Heart left ventricle (tissue), 16 donors: ENCODE measurements around the gene SULT2B1. TPM values are rescaled to one million over a fixed set of nuclear protein-coding genes. Genes with fewer than 3 reads are reported as not detected.

ENCODE experiments used
- ATAC-seq, 4 donors: fragments of 200-7000 bp; cut with Tn5 transposase; one replicate each; pipeline ENCODE4 v1.9.1; 2020 to 2022; ENCODE audit warnings: moderate library complexity in 4 of 4, mild to moderate bottlenecking in 3 of 4, moderate number of reproducible peaks in 1 of 4
- DNase-seq, 5 donors: peaks; one replicate each; pipeline ENCODE4 v3.0.0-alpha.2; 2020
- H3K27ac ChIP-seq, 12 donors: fragments of 200-600 bp; sonication (generic) in 4 of 12; one replicate each; pipeline versions ENCODE4 v1.5.0 to v1.8.0; 2016 to 2022; ENCODE audit warnings: mild to moderate bottlenecking in 2 of 12
- H3K27me3 ChIP-seq, 9 donors: fragments of 200-600 bp; sonication (generic) in 2 of 9; one replicate each; pipeline versions ENCODE4 v1.5.1 to v1.8.0; 2016 to 2022; ENCODE audit warnings: mild to moderate bottlenecking in 3 of 9
- H3K36me3 ChIP-seq, 9 donors: fragments of 200-600 bp; sonication (generic) in 2 of 9; one replicate each; pipeline versions ENCODE4 v1.5.0 to v1.8.0; 2018 to 2022; ENCODE audit warnings: mild to moderate bottlenecking in 2 of 9
- H3K4me1 ChIP-seq, 12 donors: fragments of 200-600 bp; sonication (generic) in 4 of 12; one replicate each; pipeline versions ENCODE4 v1.5.0 to v1.8.0; 2016 to 2022; ENCODE audit warnings: mild to moderate bottlenecking in 3 of 12
- H3K4me3 ChIP-seq, 12 donors: fragments of 200-600 bp; sonication (generic) in 4 of 12; one replicate each; pipeline versions ENCODE4 v1.5.0 to v1.8.0; 2017 to 2022; ENCODE audit warnings: mild to moderate bottlenecking in 9 of 12, moderate library complexity in 4 of 12
- H3K9me3 ChIP-seq, 12 donors: fragments of 200-600 bp; sonication (generic) in 4 of 12; one replicate each; pipeline versions ENCODE4 v1.5.0 to v1.8.0; 2016 to 2022; ENCODE audit warnings: mild to moderate bottlenecking in 1 of 12
- POLR2A ChIP-seq, 2 donors: fragments of 450-650 bp; IDR thresholded peaks; one replicate each; pipeline ENCODE4 v1.6.1; 2017; ENCODE audit warnings: antibody characterized with exemption in 2 of 2, mild to moderate bottlenecking in 2 of 2, moderate library complexity in 2 of 2
- WGBS, 4 donors: extraction: QIAGEN DNeasy Blood & Tissue Kit in 2 of 4; methylation state at CpG; one replicate each; pipeline versions ENCODE4 v1.1.5 to v1.1.7; 2013 to 2018; 5-methylcytosine and 5-hydroxymethylcytosine counted together
- intact Hi-C, 10 donors: fragments of 100-400 bp; cut with DNase I; formaldehyde crosslinking; loops; one replicate each; pipeline versions ENCODE4 v1.11.1 to v1.14.2; 2022
- polyA plus RNA-seq, 2 donors: library from polyadenylated mRNA; stranded (reverse); fragments of 200-250 nt; gene quantifications; one replicate each; pipeline ENCODE4 v1.2.3, GENCODE V29; 2013
- total RNA-seq, 9 donors: library from RNA; depleted of rRNA in 2 of 9; stranded (reverse); fragments of >200 nt in 2 of 9; fragmentation: NEBNext Ultra II Directional in 3 of 9; extraction: Animal tissue kit (Norgen Biotek cat#: 25700) in 3 of 9; gene quantifications; one replicate each; pipeline versions ENCODE4 v1.1.0 to v1.2.4, GENCODE V29; 2016 to 2023
- TF ChIP-seq, protein P1 (sequence below), 12 donors: fragments of 200-600 bp; sonication (generic) in 4 of 12; IDR thresholded peaks; one replicate each; pipeline versions ENCODE4 v1.5.0 to v1.8.0; 2018 to 2022; ENCODE audit warnings: antibody characterized with exemption in 12 of 12, mild to moderate bottlenecking in 5 of 12
- donor health status: ischemic (EF 13 %, LVEDD 7.1; RV severe dilation, severe dysfunction).
- donor health status: healthy with polysubstance abuse.
- donor health status: DM: no; HTN: yes; CAD: no.
- donor health status: DM: no; HTN: no; CAD: no.
- donor health status: ischemic (EF 25% LVEDD 6.9; RV normal size, moderate dysfunction).
- donor health status: ischemic (EF 25% LVEDD 5.7; RV mildly dilated, moderate dysfunction).
- donor health status: healthy.
- donor health status: DM: yes; HTN: yes; CAD: no.
- donor health status: ischemic (EF 35%, LVEDD 5.7; RV mildly dilated, moderate dysfunction).
- donor health status: nonischemic (EF 11% LVEDD 7.7; RV severe dilation, severe dysfunction).
- donor health status: DM: yes; HTN: yes; CAD: no.
- donor health status: PGD.
- donor health status: ischemic (EF 29% LVEDD 5.4; RV normal size, mild dysfunction).
- donor health status: nonischemic (EF 23%, LVEDD 6.1; RV moderate dilation, normal function).

Gene SULT2B1
- total and polyA plus RNA-seq, 11 donors = 0.19 to 0.45 TPM; not detected in 9

DNA sequence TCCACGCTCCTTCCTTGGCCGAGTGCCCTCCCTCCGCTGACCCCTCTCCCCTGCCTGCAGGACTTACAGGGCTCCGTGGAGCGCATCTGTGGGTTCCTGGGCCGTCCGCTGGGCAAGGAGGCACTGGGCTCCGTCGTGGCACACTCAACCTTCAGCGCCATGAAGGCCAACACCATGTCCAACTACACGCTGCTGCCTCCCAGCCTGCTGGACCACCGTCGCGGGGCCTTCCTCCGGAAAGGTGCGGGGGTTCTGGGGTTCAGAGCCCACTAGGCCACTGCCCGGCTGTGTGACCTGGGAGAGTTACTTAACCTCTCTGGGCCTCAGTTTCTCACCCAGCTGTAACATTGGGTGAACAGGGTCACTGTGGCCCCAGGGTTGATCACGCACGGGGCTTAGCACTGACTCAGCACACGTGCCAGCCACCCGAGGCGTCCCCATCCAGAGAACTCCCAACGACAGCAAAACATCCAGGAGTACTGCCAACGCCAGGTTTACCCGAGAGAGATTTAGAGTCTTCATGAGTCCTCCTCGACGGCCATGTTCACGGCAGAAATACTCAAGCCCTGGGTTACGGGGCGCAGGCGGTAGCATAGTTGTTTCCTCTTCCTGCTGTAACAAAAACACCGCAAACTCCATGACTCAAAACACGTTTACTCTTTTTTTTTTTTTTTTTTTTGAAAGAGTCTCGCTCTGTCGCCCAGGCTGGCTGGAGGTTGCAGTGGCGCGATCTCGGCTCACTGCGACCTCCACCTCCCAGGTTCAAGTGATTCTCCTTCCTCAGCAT, 44.9 kb downstream of the SULT2B1 start:
- no peaks in the 10 kb centered on the region for H3K4me1 ChIP-seq
- H3K27ac ChIP-seq = no peak overlapping the region
- H3K4me3 ChIP-seq = peak overlapping the region in 1 of 12 donors; percentile 3
- WGBS, 4 donors = 78 to 84% (median 80%) methylated on average over 34 to 39 of the region's 39 CpGs
- ATAC-seq (no peak), DNase-seq (no peak)
- intact Hi-C loops = no loop called here
- no peaks in the 10 kb centered on the region for H3K9me3 ChIP-seq
- peaks cover 0 to 12% (median 0%) of the 10 kb centered on the region in 9 donors for H3K27me3 ChIP-seq
- TF ChIP-seq, protein P1, sequence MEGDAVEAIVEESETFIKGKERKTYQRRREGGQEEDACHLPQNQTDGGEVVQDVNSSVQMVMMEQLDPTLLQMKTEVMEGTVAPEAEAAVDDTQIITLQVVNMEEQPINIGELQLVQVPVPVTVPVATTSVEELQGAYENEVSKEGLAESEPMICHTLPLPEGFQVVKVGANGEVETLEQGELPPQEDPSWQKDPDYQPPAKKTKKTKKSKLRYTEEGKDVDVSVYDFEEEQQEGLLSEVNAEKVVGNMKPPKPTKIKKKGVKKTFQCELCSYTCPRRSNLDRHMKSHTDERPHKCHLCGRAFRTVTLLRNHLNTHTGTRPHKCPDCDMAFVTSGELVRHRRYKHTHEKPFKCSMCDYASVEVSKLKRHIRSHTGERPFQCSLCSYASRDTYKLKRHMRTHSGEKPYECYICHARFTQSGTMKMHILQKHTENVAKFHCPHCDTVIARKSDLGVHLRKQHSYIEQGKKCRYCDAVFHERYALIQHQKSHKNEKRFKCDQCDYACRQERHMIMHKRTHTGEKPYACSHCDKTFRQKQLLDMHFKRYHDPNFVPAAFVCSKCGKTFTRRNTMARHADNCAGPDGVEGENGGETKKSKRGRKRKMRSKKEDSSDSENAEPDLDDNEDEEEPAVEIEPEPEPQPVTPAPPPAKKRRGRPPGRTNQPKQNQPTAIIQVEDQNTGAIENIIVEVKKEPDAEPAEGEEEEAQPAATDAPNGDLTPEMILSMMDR (IDR thresholded peaks at IDR 0.05) = no peak
- no peaks in the 10 kb centered on the region for H3K36me3 ChIP-seq

DNA sequence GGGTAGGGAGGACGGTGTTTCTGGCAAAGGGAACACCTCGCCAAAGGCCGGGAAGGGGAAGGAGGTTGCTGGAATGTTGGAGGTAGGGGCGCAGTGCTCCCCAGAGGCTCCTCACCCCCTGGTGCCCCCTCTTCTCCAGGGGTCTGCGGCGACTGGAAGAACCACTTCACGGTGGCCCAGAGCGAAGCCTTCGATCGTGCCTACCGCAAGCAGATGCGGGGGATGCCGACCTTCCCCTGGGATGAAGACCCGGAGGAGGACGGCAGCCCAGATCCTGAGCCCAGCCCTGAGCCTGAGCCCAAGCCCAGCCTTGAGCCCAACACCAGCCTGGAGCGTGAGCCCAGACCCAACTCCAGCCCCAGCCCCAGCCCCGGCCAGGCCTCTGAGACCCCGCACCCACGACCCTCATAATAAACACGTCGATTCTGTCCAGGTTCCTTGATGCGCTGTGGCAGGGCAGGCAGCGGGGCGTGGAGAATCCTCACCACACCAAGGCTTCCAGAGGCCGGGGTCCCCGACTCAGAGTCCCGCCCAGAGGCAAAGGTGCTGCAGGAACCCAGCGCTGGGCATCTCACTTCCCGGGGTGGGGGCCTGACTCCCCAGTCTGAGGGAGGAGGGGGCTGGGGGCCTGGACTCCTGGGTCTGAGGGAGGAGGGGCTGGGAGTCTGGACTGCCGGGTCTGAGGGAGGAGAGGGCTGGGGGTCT, 47.2 kb downstream of the SULT2B1 start:
- TF ChIP-seq POLR2A (IDR thresholded peaks at IDR 0.05) = no peak
- TF ChIP-seq, protein P1 (IDR thresholded peaks at IDR 0.05) = no peak
- Histone ChIP-seq H3K4me1 (no peaks in the 10 kb centered on the region), H3K27ac (no peak overlapping the region), H3K36me3 (no peaks in the 10 kb centered on the region), H3K9me3 (no peaks in the 10 kb centered on the region), H3K4me3 (no peak overlapping the region), H3K27me3 (peaks cover 0 to 12% (median 0%) of the 10 kb centered on the region in 9 donors)
- ATAC-seq (no peak), DNase-seq (no peak)
- intact Hi-C loops = no loop called here
- WGBS, 4 donors = 70 to 81% (median 73%) methylated on average over 23 to 30 of the region's 30 CpGs

DNA sequence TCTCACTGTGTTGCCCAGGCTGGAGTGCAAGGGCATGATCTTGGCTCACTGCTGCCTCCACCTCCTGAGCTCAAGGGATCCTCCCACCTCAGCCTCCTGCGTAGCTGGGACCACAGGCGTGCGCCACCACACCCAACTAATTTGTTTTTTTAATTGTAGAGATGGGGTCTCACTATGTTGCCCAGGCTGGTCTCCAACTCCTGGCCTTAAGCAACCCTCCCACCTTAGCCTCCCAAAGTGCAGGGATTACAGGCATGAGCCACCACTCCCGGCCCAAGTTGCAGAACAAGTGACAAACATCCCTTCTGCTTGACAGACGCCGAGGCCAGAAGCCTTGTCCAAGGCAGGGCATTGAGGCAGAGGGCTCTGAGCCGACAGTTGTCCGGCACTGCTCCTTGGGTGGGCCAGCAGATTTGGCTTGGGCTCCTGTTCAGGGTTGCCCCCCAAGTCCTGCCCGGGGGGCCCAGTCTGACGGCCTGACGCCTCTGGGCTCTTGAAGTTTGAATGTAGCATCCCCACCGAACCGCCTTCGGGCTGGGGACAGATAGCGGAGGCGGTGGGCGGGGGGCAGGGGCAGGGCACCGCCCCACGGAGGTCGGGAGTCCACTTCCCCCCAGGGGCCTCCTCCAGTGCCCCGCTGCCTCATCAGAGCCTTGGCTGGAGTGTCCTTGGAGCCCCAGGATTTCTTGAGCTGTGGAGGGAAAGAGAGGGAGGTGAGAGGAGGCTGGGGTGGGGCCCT, 48.9 kb downstream of the SULT2B1 start:
- TF ChIP-seq POLR2A (IDR thresholded peaks at IDR 0.05) = no peak
- TF ChIP-seq, protein P1 (IDR thresholded peaks at IDR 0.05) = no peak
- DNase-seq = no peak
- Histone ChIP-seq H3K9me3 (no peaks in the 10 kb centered on the region), H3K27me3 (peaks cover 0 to 12% (median 0%) of the 10 kb centered on the region in 9 donors), H3K27ac (no peak overlapping the region), H3K4me1 (no peaks in the 10 kb centered on the region), H3K4me3 (no peak overlapping the region), H3K36me3 (no peaks in the 10 kb centered on the region)
- no peak for ATAC-seq
- 82 to 91% (median 86%) methylated on average over 19 to 21 of the region's 21 CpGs for WGBS, 4 donors
- intact Hi-C loops = no loop called here

DNA sequence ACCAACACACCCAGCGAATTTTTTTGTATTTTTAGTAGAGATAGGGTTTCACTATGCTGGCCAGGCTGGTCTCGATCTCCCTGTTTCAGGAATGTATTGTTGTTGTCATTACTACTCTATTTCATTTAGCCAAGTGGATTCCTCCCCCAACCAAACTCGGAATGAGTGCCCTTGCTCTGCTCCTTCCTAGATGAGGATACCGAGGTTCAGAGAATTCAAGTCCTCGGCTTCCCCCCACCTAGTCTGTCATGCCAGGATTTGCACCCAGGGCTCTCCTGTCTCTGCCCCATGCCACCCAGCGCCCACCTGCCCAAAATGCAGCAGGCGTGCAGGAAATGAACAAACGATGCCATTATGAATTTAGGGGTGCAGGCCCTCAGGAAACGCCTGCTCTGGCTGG, 51.0 kb downstream of the SULT2B1 start:
- intact Hi-C loops = no loop called here
- no peak overlapping the region for H3K27ac ChIP-seq
- H3K4me3 ChIP-seq = no peak overlapping the region
- WGBS, 4 donors = 83 to 87% (median 84%) methylated on average over 9 of the region's 9 CpGs
- H3K27me3 ChIP-seq = peaks cover 0 to 12% (median 0%) of the 10 kb centered on the region in 9 donors
- H3K36me3 ChIP-seq = no peaks in the 10 kb centered on the region
- DNase-seq (no peak), ATAC-seq (no peak)
- no peaks in the 10 kb centered on the region for H3K9me3 ChIP-seq
- no peaks in the 10 kb centered on the region for H3K4me1 ChIP-seq
- no peak for TF ChIP-seq POLR2A (IDR thresholded peaks at IDR 0.05)
- TF ChIP-seq, protein P1 (IDR thresholded peaks at IDR 0.05) = no peak
